ENCODE measurements around the gene DHRS2.

DNA sequence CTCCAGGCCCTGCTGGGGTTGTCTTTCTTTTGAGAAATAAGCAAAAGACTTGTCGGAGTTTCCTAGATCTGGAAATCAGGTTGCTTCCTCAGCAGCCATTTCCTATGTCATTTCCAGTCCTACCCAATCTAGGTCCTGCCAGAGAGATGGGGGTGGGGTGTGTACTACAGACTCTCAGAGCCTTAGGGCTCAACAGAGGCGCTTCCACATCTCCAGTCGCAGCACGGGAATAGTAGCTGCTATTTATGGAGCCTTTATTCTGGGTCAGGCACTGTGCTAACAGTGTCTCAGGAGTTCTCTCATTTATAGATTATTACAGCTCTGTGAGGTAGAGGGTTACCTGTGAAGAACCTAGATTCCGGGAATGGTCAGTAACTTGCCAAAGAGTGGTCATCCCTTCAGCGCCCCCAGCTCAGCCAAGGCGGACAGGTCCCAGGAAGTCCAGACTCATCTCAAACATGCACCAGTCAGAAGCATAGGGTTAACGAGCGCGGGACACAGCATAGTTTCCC lies 21.9 kb downstream of the DHRS2 start:
- TF ChIP-seq, protein P1, sequence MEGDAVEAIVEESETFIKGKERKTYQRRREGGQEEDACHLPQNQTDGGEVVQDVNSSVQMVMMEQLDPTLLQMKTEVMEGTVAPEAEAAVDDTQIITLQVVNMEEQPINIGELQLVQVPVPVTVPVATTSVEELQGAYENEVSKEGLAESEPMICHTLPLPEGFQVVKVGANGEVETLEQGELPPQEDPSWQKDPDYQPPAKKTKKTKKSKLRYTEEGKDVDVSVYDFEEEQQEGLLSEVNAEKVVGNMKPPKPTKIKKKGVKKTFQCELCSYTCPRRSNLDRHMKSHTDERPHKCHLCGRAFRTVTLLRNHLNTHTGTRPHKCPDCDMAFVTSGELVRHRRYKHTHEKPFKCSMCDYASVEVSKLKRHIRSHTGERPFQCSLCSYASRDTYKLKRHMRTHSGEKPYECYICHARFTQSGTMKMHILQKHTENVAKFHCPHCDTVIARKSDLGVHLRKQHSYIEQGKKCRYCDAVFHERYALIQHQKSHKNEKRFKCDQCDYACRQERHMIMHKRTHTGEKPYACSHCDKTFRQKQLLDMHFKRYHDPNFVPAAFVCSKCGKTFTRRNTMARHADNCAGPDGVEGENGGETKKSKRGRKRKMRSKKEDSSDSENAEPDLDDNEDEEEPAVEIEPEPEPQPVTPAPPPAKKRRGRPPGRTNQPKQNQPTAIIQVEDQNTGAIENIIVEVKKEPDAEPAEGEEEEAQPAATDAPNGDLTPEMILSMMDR (IDR thresholded peaks at IDR 0.05; ENCODE audit: low read depth, low read length), result no peak
- TF ChIP-seq EZH2phosphoT487 (IDR thresholded peaks at IDR 0.05; ENCODE audit: low read depth), result no peak

Measured in OCI-LY3 (cell line).